ENCODE measurements around the gene ADGRL3.

Gene ADGRL3

GRCh38 chr4:61545902-61546480, 345.9 kb downstream of the ADGRL3 start:
- DNase-seq, result no peak

DNA sequence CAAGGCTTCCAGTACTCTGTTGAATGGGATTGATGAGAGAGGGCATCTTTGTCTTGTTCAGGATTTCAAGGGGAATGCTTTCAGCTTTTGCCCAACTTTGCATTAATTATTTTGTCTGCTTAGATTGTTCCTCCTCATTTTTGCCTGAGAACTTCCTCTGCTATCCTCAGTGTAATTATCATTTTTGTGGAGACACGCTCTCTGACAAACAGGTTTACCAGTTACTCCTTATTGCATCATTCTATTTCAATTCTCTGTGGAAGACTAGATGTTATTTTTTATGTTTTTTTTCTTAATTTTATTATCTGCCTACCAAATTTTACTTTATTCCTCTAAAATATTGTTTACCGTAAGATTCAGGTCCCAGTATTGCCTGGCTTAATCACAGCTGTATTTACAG, 349.2 kb downstream of the ADGRL3 start:
- no peak for DNase-seq

DNA sequence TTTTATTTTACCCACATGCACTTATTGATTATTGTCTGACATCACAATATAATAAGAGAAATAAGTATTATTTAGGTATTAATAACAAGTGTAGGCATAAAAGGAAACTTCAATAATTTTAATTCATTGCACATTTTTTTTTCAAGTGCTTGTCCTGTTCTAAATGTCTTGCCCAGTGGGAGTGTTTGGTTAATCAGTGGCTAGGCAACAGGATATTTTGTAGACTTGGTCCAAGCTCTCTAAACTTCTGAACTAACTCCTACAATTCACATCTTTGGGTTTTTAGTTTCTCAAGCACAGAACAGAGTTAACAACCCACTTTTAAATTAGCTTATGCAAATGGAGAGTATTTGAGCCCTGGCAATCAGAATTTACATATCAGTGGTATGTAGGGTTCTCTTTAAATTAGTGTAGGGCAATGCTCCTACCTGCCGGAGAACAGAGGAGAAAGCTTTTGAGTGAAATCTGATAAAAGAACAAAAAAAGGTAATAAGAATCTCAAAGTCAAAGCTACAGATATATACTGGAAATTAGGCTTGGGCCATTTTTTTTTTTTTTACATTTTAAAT, 353.5 kb downstream of the ADGRL3 start:
- no peak for DNase-seq

DNA sequence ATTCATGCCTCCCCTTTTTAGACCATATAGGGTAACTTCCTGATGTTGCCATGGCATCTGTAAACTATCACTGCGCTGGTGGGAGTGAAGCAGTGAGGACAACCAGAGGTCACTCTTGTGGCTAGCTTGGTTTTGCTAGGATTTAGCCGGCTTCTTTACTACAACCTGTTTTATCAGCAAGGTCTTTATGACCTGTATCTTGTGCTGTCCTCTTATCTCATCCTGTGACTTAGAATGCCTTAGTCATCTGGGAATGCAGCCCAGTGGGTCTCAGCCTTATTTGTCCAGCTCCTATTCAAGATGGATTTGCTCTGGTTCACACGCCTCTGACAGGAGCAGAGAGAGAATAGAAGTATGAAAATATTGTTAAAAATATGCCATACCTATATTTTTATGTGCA, 355.7 kb downstream of the ADGRL3 start:
- DNase-seq, result no peak

DNA sequence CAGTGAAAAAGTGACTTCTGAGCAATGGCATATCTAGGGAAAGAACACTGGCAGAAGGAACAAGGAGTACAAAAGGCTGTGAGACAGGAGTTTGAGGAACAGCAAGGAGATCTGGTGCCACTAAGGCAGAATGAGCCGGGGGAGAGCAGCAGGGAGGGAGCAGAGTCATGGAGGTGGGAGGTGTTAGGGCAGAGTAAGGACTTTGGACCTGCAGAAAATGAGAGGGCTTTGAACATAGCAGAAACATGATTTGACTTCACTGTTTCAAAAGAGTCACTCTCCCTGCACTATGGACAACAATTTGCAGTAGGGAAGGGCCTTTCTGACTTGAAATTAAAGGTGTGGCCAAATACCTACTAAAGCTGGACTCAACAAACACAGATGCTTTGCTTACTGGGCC, 356.2 kb downstream of the ADGRL3 start:
- DNase-seq, result no peak

DNA sequence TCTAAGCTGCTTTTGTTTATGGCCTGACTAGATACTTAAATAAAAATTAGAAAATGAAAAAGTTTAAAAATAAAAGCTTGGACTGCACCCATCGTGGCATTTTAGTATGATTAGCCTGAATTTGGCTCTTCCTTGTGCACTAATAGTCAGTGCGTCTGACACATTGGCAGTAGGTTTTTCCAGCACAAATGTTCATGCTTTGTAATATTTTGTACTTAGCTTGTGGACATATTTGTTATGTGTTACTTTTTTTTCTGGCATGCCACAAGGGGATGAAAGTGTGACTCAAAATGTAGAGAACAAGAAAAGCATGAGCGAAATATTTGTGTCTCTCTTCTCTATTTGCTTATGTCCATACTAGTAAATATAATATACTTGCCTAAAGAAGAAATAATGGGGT, 359.3 kb downstream of the ADGRL3 start:
- no peak for DNase-seq

- DNase-seq, result no peak
Measured at GRCh38 chr4:61561028-61561427, 360.9 kb downstream of the ADGRL3 start.

DNA sequence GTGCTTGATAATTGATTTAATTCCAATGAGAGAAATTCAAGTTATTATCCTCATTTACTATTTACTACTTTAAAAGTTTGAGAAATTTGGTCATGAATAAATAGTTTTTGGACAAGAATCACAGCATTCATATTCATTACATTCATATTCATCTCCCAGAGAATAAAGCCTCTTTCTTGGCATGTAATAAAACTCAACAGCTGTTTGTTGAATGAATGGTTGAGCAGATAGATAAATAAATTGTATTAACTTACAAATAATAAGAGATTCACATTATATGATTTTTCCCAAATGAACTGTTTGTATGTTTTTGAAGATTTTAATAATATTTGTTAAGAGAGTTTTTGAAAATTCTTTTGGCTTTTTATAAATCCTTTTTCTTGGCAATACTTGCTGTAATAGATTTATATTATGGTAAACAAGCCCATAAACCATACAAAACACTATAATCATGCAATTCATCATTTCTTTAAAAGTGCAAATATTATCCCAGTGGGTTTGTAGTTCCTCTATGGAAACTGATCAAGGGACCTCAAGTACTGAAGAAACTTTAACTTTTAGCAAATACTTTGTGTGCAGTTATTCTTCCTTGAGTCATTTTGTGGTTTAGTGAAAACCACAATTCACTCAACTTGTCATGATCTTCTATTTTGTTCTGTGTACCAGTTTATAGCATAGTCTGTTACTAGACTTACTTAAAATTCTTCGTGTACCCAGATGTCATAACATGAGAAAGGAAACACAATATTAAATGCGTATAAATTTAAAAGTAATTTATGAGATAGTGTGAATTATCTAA, 371.8 kb downstream of the ADGRL3 start:
- DNase-seq, result no peak

- no peak for DNase-seq
Measured at GRCh38 chr4:61575796-61576195, 375.7 kb downstream of the ADGRL3 start.

DNA sequence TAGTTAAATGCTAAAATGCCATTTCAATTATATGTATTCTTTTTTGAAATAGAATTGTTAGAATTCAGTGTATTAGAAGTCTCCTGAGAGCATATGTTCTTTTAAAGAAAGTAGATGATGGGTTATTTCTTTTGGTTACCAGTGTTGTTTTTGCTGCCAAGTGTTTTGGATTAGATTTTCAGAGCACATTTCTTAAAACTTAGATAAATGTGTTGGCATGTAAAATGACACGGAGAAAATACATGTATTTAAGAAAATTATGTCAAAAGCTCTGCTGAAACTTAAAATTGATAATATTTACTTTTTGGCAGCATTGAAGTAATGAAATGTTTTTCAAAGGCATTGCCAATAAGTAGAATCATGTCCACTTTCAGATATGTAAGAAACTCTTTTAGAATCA, 379.7 kb downstream of the ADGRL3 start:
- no peak for DNase-seq

DNA sequence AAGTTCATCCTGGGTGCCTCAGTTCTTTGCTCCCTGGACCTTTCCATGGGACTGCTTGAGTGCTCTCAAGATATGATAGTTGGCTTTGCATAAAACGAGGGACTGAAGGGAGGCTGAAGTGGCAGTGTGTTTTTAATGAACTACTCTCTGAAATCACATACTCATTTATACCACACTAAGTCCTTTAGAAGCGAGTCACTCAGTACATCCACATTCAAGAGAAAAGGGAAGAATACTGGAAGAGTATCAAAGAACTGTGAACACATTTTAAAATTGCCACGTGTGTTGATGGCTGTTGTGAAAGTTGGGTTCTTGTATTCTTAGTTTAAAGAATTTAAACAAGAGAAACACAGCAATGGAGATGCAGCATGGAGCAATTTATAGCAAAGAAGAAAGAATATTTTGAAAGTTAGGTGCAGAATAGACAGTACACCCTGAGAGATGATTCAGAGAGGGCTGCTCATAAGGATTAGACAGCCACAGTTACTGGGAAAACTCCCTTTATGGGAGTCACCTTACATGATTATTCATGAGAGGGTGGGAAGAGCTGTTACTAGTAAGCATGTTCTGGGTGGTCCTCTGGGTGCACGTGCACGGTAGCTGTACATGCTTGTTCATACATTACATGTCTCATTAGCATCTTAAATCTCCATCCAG, 380.7 kb downstream of the ADGRL3 start:
- no peak for DNase-seq

DNA sequence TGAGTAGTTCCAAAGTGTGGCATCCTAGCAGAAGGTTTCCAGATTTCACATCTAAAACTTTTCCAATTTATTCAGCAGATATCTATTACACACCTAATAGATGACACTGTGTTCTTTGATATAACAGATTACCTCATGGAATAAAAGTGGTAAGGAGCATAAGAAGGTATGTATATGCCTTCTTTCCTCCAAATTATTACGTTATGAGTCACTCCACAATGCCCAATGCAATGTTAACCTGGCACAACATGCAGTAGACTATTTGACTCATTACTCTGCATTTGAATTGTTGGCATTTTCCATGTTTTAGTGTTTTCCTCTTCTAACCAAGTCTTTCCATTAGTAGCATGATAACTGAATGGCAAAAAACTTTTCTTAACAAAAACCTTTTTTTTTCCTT, 383.6 kb downstream of the ADGRL3 start:
- DNase-seq, result no peak

- no peak for DNase-seq
Measured at GRCh38 chr4:61588621-61589402, 388.7 kb downstream of the ADGRL3 start.

- no peak for DNase-seq
Measured at GRCh38 chr4:61590881-61591280, 390.8 kb downstream of the ADGRL3 start.

DNA sequence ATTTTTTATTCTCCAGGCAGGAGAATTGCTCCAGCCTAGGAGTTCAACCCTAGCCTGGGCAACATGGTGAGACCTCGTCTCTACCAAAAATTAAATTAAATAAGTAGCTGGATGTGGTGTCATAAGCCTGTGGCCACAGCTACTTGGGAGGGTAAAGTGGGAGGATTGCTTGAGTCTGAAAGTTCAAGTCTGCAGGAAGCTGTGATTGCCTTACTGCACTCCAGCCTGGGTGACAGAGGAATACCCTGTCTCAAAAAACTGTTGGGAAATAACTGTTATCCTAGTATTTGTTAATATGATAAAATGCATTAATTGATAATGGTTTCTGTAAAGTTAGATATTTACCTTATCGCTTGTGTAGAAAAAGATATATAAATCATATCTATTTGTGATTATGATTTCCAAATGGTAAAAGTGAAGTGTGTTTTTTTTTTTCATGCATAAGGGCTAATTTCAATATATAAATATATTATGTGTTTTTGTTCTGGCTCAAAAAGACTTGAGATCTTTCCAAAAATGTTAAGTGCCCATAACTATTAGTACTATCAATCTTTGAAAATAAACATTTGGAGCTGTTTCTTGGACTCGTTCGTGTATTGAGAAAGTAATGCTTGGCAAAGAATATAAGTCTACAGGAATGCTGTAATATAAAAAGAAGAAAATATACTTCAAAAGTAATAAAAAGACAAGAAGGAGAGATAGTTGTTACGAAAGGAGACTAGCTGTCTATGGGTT, 396.6 kb downstream of the ADGRL3 start:
- DNase-seq, result no peak

GRCh38 chr4:61603086-61603485, 403.0 kb downstream of the ADGRL3 start:
- DNase-seq, result no peak

DNA sequence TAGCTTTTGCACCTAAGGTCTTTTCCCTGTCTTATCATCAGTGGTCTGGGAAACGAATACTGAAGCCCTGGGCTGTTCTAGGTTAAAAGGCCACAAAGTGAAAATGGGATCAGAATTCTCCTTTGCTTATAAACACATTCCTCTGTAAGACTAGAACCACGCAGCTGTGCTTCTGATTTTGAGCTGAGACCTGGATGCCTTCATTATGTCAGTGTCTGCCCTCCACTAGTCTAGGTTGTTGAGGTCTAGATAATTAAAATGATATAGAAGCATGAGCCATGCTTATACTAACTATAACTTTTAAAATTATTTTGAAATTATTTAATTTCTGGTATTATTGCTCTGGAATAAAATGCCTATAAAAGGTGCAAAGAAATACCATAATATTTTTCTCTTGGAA, 403.9 kb downstream of the ADGRL3 start:
- DNase-seq, result no peak

- no peak for DNase-seq
Measured at GRCh38 chr4:61605984-61606383, 405.9 kb downstream of the ADGRL3 start.

- no peak for DNase-seq
Measured at GRCh38 chr4:61614231-61614630, 414.1 kb downstream of the ADGRL3 start.

- no peak for DNase-seq
Measured at GRCh38 chr4:61619528-61619927, 419.4 kb downstream of the ADGRL3 start.

GRCh38 chr4:61628282-61628681, 428.2 kb downstream of the ADGRL3 start:
- no peak for DNase-seq
